Activated CD4-positive, alpha-beta T cell treated with anti-CD3 and anti-CD28 coated beads, Interleukin-2, amount 50 U/mL, for 4 hours (primary cell): ENCODE measurements around the gene IPMK.

ENCODE experiments used
- DNase-seq, 2 experiments: peaks; one replicate each; pipeline ENCODE4 v3.0.0-alpha.2; 2020

The IPMK gene

DNA sequence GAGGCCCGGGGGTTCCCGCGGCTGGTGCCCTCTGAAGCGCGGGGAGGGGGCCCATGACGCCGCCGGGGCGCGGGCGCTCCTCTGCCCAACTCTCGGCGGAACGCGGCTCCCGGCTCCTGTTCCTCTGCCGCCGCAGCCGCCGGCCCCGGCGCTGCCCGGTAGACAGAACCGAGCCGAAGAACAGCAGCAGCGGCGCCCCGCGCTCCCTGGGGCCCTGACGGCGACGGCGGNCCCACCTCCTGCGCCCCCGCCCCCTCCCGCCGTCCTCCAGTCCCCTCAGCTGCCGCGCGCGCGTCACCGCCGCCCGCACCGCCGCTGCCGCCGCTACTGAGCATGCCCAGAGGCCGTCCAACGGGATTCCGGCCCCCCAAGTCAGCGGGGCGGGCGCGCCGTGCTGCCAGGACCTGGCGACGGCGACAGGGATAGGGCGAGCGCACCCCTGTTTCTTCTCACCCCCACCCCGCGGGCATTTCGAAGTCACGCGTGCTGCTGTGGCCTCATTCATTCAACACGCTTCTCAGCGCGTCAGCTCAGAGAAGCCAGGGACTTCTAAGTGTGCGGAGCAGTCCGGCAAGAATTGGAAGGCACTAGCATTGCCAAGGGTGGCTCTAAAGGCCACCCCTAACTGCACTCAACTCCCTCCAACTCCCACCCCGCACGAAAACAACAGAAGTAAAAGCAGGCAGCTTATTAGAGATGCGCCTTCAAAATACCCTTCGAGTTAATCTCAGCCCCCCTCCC, at the start of gene IPMK:
TSS of gene IPMK (minus strand) at position 182 of the 741 bp plus-strand sequence. CDS start 283 bp downstream, outside the sequence.
- peak; percentile 88 to 89 for DNase-seq

DNA sequence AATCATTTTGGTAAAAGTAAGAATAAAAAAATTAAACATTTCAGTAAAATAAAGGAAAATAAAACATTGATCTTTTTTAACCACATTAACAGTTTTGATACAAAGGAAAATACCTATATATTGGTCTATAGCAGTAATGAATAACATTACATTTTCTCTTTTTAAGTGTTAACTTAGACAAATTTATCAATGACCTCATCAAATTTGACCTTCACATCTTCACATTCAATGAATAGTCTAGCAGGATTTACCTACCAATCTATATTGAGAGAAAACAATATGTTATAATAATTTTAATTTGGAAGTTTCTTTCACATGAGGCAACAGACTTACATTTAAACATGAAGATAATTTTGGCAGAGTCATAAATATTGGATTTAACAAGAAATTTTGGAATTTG, 49.2 kb upstream of the IPMK start:
- DNase-seq = no peak

DNA sequence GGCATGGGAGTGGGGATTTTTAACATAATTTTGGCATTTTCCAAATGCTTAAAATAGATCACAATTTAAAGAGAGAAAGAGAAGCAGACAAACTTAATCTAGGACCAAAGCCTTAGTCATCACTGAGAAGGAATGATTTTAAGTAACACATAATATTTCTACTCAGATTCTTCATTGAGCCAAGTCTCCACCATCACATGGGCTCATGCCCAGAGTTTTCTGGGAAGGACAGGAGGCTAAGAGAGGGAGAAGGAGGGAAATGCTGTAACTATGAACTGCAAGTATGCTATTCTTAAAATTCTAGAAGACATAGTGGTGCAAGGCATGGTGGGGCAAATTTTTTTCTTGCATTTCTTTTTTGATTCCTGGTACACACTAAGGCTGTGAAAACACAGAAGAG, 43.3 kb upstream of the IPMK start:
- no peak for DNase-seq

DNA sequence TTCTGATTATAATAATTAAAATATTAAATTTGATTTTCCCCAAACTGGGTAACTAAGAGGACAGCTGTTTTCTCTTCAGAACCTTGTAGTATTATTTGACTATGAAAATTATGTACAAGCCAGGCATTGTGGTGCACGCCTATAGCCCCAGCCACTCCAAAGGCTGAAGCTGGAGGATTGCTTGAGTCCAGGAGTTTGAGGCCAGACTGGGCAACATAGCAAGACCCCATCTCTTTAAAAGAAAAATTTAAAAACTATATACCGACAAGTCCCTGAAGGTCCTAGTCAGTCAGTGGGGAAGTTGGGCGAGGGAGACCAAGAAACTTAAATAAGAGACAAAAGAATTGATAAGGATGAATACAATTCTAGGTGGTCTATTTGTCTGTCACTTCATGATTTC, 40.0 kb upstream of the IPMK start:
- DNase-seq = no peak

DNA sequence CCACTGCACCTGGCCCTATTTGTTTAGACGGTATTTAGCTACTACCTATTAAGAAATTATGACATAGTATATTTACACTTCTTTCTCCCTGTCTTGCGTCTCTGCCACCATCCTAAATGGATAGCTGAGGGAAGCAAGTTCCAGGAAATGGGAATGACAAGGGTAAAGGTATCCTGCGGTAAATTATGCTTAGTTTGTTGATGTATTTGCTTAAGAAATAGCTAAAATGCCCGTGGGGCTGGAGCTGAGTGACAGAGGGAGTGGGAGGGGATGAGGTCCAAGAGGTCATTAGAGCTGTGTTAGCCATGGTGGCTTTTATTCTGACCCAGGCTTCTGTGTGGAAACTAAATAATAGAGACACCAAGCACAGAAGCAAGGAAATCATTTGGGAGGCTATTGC, 38.1 kb upstream of the IPMK start:
- DNase-seq = no peak

DNA sequence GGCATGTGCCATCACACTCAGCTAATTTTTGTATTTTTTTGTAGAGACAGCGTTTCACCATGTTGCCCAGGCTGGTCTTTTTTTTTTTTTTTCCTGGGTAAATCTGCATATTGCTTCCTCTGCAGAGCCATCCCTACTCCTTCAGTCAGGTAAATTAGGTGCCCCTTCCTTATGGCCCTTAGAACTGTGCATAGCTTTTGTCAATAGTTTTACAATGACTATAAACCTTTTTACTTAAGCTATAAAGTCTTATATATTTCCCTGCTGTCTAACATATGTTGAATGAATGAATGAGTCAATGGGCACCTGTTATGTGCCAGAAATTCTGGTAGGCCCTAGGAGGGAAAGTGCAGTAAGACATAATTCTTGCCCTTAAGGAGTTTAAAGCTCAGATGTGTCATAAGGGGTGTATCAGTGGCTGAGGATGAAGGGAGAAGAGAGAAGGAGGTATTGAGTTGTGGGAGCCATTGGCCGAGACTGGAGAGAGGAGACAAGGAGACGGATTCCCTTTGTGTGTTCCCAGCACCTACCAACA, 36.5 kb upstream of the IPMK start:
- DNase-seq = no peak

DNA sequence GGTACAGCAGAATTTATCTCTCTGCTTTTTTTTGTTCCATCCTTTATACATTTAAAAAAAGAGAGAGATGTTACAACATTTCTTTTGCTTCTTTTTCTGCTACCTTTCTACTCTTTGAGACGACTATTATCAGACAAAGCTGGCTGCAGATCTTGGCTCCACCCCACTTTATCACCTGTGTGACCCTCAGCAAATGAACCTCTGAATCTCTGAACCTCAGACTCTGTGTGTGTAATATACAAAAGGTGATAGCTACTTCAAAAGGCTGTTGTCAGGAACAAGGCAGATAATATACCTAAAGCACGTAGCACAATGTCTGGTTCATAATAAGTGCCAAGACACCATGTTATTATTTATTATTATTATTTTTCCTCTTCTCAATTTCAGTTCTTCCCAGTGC, 34.6 kb upstream of the IPMK start:
- DNase-seq = no peak

DNA sequence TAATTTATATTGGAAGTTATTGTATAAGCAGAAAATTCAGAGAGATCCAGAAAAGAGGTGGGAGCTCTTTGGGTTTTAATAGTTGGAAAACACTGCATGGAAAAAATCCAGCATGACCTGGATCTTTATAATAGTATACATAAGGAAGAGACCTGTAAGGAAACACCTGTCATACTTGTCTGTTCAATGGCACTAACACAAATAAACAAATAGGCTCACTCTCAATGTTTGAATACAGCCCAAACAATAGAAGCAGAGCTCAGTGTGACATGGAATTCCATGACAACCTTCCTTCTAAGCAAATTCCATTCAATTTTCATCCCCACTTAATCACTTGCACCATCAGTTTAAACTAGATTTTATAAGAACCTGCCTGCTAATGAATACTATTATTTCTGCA, 33.0 kb upstream of the IPMK start:
- no peak for DNase-seq

DNA sequence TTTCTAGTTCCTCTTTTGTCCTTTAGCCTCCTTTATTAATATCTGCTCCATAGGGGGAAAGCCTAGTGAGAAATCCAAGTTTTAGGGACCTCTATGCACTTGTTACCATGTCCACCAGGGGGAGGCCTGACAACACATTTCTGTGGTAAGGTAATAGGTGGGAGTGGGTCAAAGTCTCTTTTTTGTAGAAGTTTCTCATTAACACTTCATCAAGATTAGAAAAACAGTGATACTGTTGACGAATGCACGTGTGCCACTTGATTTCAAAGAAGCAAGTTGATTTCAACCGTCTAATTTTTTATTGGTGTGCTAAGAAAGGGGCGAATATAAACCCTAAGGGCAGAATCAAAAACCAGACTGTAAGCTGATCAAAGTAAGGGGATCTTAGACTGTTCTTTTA, 31.9 kb upstream of the IPMK start:
- DNase-seq = peak; percentile 55 to 59

DNA sequence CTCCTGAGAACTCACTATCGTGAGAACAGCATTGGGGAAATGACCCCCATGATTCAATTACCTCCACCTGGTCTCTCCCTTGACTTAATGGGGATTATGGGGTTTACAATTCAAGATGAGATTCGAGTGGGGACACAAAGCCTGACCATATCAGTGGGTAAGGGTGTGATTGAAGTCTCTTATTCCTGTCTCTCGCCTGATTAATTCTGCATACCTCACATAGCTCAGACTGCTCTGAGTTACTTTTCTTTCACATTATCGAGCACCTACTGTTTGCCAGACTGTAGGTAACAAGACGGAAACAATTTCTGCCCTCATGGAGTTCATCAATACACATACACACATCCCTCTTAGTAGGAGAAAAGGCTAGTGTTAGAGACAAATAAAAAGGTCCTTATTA, 26.3 kb upstream of the IPMK start:
- no peak for DNase-seq

DNA sequence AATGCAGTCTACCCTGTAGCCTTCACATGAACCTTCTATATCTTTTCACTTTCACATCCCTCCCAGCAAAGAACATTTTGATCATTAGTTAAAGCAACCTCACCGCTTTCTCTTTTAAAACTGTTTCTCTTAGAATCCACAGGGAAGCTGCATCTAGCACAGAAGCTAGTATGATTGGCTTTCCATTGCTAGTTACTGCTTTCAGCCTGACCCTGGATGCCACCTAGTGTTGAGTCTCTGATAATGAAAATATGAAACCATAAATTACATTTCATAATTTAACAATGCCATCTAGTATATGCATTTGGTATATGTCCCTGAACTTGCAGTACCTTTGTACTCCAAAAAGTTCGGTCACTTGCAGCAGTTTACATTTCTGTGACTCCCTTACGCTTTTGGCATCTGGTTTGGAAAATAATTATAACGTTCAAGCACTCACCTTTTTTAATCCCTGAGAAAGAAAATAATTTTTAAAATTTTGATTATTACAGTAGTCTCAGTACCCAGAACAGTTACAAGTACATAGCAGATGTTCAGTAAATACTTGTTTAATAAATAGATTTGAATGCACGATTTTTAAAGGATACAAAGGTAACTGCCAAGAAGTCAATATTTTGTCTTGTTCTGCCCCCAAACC, 24.0 kb upstream of the IPMK start:
- peak; percentile 5 to 10 for DNase-seq

DNA sequence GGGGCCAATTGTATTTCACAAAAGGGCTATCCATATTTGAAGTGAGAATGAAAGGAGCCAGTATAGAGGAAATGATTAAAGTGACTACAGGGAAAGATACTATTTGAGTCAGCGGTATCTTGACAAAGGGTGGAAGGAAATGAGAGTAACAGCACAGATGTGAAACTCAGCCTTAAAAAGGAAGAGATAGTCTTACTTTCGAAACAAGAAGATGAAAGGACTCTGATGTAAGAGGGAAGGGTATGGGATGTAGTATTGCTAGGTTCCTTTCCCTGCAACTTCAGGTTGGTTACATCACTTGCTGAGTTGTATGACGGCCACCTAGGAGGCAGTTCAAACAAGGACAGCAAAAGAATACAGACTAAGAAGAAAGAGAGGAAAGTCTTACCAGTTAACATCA, 14.9 kb upstream of the IPMK start:
- DNase-seq = peak in 1 of 2 experiments; percentile 6

DNA sequence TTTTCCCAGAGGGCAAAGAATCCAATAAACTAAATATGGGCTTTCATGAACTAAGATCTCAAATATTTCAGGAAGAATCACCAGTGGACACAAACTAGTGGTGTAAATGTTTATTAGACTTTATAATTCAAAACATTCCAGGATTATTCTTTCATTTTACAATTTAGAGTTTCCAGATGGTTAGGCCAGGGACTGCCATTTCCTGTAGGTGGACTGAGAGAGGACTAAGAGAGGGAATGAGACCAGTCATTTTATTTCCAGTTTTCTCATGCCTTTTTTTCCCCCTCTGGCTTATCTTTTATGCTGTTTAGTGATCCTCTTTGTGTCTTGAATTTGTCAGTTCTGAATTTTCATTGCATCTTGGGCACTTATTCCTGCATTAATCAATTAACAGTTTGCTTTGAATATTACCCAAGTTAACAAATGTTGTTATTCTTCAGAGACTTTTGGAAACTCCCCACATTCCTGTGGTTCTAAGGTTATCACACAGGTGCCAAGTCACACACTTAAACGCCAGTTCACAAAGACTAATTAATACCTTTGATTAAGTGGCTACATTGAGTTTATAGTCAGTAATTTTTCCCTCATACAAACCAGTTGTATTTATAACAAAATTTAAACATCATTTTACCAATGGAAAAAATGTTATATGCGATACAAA, 13.5 kb upstream of the IPMK start:
- no peak for DNase-seq

DNA sequence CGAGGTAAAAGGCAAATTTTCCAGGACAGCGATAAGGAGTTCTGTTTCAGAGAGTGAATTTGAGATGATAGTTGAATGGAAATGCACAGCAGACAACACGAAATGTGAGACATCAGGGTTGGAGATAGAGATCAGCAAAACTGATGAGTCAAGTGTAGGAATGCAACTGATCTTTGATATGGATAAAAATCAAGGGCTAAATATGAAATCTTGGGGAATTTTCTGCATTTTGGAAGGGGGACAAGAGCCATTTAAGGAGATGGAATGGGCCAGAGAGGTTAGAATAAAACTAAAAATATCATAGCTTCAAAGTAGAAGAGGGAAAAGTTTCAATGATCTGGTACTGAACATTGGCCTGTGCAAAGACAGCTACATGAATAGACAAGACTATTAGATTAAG, 12.8 kb upstream of the IPMK start:
- DNase-seq = no peak

DNA sequence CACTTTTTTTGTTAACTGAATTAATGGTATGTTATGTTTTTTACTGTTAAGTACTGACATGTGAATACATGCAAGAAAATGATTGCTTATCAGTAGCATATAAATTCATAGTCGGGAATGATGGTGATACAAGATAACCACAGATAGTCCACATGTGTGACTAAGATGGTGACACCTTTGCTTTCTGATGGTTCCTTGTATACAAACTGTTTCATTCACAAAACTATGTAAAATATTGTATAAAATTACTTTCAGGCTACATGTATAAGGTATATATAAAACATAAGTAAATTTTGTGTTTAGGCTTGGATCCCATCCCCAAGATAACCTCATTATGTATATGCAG, 11.2 kb upstream of the IPMK start:
- DNase-seq = no peak

DNA sequence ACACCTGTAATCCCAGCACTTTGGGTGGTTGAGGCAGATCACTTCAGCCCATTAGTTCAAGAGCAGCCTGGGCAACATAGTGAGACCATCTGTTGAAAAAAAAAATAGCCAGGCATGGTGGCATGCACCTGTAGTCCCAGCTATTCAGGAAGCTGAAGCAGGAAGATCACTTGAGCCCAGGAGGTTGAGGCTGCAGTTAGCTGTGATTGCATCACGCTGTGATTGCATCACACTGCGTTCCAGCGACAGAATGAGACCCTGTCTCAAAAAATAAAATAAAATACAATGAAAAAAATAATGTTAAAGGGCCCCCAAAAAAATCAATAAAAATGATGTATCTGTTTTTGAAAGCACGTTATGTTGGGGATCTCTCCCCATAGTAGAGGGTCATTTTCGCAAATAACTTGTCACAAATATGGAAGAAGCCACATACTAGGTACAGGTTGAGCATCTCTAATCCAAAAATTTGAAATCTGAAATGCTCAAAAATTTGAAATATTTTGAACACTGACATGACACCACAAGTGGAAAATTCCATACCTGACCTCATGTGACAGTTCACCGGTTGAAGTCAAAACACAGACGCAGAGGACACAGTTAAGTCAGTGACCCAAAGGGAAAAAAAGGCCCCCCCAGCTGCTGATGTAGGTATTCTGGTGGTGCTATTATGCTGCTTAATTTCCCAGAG, 10.7 kb upstream of the IPMK start:
- DNase-seq = no peak

DNA sequence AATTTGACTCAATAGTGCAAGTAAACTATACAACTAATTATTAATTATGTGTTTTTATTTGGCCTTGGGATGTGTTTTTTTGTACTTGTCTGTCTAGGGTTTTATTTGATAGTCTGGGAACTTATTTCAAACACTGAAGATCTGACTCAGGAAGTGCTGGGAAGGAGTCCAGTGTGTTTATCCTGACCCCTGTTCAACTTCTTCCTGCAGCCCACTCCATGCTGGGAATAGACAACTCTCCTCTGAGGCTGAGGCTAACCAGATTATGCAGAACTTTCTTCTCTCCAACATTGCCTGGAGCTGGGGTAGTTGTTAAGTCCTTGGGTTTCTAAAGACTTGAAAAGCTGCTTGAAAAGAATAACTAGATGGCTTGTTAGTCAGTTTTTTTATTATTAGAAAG, 8.2 kb upstream of the IPMK start:
- no peak for DNase-seq

DNA sequence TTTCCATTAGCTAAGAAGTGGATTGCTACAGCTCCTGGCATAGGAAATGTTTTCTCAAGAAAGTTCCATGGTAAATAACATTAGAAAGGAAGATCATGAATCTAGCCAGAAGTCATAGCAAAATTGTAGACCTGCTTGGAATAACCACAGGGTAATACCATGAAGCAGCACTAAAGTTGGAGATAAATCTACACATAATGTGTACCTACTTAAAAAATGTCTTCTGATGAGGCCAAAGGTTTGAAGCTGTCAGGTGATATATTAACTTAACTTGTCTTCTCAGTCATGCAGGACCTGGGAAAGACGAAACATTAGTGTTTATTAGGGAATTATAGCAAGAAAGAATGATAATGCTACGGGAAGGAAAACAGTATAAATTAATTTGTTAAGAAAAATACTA, 7.6 kb upstream of the IPMK start:
- no peak for DNase-seq

DNA sequence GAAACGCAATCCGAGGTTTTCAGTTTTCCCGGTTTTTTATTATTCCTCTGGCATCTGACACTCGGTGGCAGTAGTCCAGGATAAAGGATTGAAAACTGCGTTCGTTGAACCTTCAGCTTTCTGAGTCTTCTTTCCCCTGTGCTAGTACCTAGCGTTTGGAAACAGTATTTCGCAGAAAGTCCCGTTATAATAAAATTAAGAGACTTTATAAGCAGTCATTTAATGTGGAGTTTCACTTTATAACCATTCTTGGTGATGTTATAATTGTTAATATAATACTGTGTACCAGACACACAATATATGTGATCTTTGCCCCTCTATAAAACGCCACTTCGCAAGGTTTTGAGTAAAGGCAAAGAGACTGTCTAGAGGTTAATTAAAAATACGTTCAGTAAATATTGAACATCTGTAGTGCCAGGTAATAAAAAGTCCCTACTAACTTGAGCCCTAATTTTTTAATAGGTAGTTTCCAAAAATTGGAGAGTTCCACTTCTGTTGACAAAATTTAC, 2.1 kb upstream of the IPMK start:
- DNase-seq = no peak

DNA sequence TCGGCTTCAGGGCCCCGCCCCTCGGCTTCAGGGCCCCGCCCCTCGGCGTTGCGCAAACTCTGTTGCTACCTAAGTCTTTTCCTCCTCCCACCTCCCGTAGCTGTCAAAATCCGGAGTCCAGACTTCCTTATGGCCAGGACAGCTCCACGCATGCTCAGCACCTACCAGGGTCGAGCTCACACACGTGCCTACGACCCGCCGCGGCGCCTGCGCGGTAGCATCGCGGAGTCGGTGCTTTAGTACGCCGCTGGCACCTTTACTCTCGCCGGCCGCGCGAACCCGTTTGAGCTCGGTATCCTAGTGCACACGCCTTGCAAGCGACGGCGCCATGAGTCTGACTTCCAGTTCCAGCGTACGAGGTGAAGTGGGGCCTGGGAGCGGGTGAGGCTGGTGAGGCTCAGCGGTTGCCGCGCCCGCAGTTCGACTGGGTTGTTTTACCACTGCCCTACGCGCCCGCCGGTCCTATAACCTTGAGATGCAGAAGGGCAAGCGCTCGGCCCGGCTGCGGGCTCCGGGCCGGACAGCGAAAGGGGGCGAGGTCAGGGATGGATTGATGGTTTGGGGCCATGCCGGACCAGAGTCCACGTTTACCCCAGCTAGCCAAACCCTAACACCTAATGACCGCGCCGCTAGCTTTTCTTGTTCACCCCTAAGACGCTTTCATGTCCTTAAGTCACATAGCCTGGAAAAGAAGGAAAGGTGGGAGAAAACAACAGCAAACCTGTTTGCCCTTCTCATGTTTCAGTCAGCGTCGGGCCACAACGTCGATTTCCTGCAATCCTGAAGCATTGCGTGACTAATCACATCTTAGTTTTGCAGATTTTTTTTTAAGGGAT, 1.5 kb upstream of the IPMK start, which contains the start of gene CISD1:
TSS of gene CISD1 (plus strand) at position 217 of the 836 bp plus-strand sequence. CDS start at position 329, 112 bp downstream.
- DNase-seq = peak; percentile 90 to 93

DNA sequence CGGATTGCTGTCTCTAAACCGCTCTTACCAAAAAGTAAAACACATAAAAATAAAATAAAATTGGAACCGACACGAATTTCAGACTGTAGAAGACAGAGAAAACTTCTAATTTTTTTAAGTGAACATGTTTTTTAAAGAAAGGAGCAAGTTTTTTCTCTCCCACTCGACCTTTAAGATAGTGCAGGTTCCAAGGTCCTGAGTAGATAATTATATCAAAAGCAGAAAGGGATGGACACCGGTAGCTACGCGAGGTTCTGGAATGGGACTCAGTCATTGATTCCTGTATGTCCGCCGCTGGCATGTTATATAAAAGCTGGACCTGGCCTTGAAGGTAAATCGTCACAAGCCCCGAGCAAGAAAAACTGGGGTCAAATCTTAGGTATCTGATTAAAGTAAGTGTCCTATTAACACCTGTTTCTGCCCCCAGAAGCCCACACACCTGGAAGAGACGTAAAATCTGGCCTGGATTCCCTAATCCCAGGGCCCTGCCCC, 806 bp upstream of the IPMK start:
- no peak for DNase-seq
